H9 (cell line): Measurements from ENCODE around the gene MMP10. TPM values are rescaled to one million over a fixed set of nuclear protein-coding genes. Genes with fewer than 3 reads are reported as not detected.

Experiments used
- DNase-seq: peaks from one replicate; pipeline ENCODE4 v3.0.0-alpha.2; 2017
- H2AFZ ChIP-seq: one replicate; pipeline ENCODE4 v1.6.1; 2013; ENCODE audit warnings: mild to moderate bottlenecking, low read length, control low read depth, moderate library complexity
- H2AK5ac ChIP-seq: 2 replicates; pipeline ENCODE4 v1.6.1; 2013; ENCODE audit warnings: low read length, control low read depth, mixed read lengths; ENCODE audit not compliant: insufficient read length
- H2BK120ac ChIP-seq: one replicate; pipeline ENCODE4 v1.6.1; 2013; ENCODE audit warnings: low read depth, mild to moderate bottlenecking, low read length, control low read depth, inconsistent platforms; ENCODE audit not compliant: poor library complexity, severe bottlenecking
- H2BK12ac ChIP-seq: 2 replicates; pipeline ENCODE4 v1.6.1; 2013; ENCODE audit warnings: low read length, control low read depth, mixed read lengths, low read depth; ENCODE audit not compliant: insufficient read length
- H2BK15ac ChIP-seq: 2 replicates; pipeline ENCODE4 v1.6.1; 2013; ENCODE audit warnings: low read depth, low read length, control low read depth
- H2BK20ac ChIP-seq: one replicate; pipeline ENCODE4 v1.6.1; 2013; ENCODE audit warnings: low read depth, mild to moderate bottlenecking, low read length, control low read depth, inconsistent platforms; ENCODE audit not compliant: poor library complexity, severe bottlenecking
- H2BK5ac ChIP-seq: 2 replicates; pipeline ENCODE4 v1.6.1; 2013; ENCODE audit warnings: low read length, control low read depth, mixed read lengths; ENCODE audit not compliant: insufficient read length
- H3K14ac ChIP-seq: 2 replicates; pipeline ENCODE4 v1.6.1; 2013; ENCODE audit warnings: low read length, control low read depth; ENCODE audit not compliant: insufficient read depth
- H3K18ac ChIP-seq: 2 replicates; pipeline ENCODE4 v1.6.1; 2013; ENCODE audit warnings: low read depth, mild to moderate bottlenecking, mixed read lengths, low read length, control low read depth; ENCODE audit not compliant: insufficient read length
- H3K23ac ChIP-seq: 2 replicates; pipeline ENCODE4 v1.6.1; 2013; ENCODE audit warnings: low read length, control low read depth, mixed read lengths, low read depth; ENCODE audit not compliant: insufficient read length
- H3K23me2 ChIP-seq: 2 replicates; pipeline ENCODE4 v1.6.1; 2013; ENCODE audit warnings: low read depth, mild to moderate bottlenecking, mixed read lengths, low read length, control low read depth; ENCODE audit not compliant: insufficient read length, poor library complexity, severe bottlenecking
- H3K27ac ChIP-seq: 2 replicates; pipeline ENCODE4 v1.5.1; 2013; ENCODE audit warnings: low read length, control low read depth, mixed read lengths, low read depth; ENCODE audit not compliant: insufficient read length
- H3K27me3 ChIP-seq: 2 replicates; pipeline ENCODE4 v1.6.1; 2013; ENCODE audit warnings: low read length, control low read depth, inconsistent platforms; ENCODE audit not compliant: insufficient read depth
- H3K4ac ChIP-seq: 2 replicates; pipeline ENCODE4 v1.6.1; 2013; ENCODE audit warnings: low read depth, mild to moderate bottlenecking, control low read depth, inconsistent platforms, low read length, moderate library complexity
- H3K4me1 ChIP-seq: 2 replicates; pipeline ENCODE4 v1.6.1; 2013; ENCODE audit warnings: low read length, control low read depth, inconsistent platforms; ENCODE audit not compliant: insufficient read depth
- H3K4me2 ChIP-seq: 2 replicates; pipeline ENCODE4 v1.6.1; 2013; ENCODE audit warnings: low read length, control low read depth, mixed read lengths; ENCODE audit not compliant: insufficient read length, insufficient read depth
- H3K56ac ChIP-seq: 2 replicates; pipeline ENCODE4 v1.6.1; 2013; ENCODE audit warnings: low read depth, mild to moderate bottlenecking, mixed read lengths, low read length, control low read depth; ENCODE audit not compliant: insufficient read length
- H3K79me1 ChIP-seq: 2 replicates; pipeline ENCODE4 v1.6.1; 2013; ENCODE audit warnings: low read depth, mild to moderate bottlenecking, moderate library complexity, low read length, control low read depth, inconsistent platforms; ENCODE audit not compliant: insufficient read depth, poor library complexity, severe bottlenecking
- H3K79me2 ChIP-seq: 2 replicates; pipeline ENCODE4 v1.6.1; 2013; ENCODE audit warnings: low read length, control low read depth, inconsistent platforms; ENCODE audit not compliant: insufficient read depth
- H3K9ac ChIP-seq: 2 replicates; pipeline ENCODE4 v1.6.1; 2013; ENCODE audit warnings: low read length, control low read depth, mixed read lengths; ENCODE audit not compliant: insufficient read length; ENCODE audit errors: extremely low read depth
- H3K9me3 ChIP-seq: one replicate; pipeline ENCODE4 v1.6.1; 2013; ENCODE audit warnings: low read depth, low read length, inconsistent platforms; ENCODE audit not compliant: control insufficient read depth
- H3T11ph ChIP-seq: one replicate; pipeline ENCODE4 v1.6.1; 2013; ENCODE audit warnings: mild to moderate bottlenecking, low read length, control low read depth, inconsistent platforms
- H4K20me1 ChIP-seq: one replicate; pipeline ENCODE4 v1.6.1; 2013; ENCODE audit not compliant: control insufficient read depth, insufficient read length, insufficient read depth
- H4K5ac ChIP-seq: 2 replicates; pipeline ENCODE4 v1.6.1; 2013; ENCODE audit warnings: low read depth, mild to moderate bottlenecking, mixed read lengths, low read length, control low read depth; ENCODE audit not compliant: insufficient read length
- H4K8ac ChIP-seq: replicated peaks from 2 replicates; pipeline ENCODE4 v1.6.1; 2013; ENCODE audit warnings: low read length, control low read depth, mixed read lengths, low read depth; ENCODE audit not compliant: insufficient read length
- H4K91ac ChIP-seq: 2 replicates; pipeline ENCODE4 v1.6.1; 2013; ENCODE audit warnings: low read depth, mild to moderate bottlenecking, moderate library complexity, mixed read lengths, low read length, control low read depth; ENCODE audit not compliant: insufficient read length
- H3K27ac Mint-ChIP-seq, 3 experiments: 2 replicates in 2 of 3; 3 replicates in 1 of 3; pipeline ENCODE4 v1.8.0; 2020 to 2021; ENCODE audit warnings: mixed read lengths in 3 of 3, mild to moderate bottlenecking in 1 of 3, moderate library complexity in 1 of 3
- H3K27me3 Mint-ChIP-seq: 2 replicates; pipeline ENCODE4 v1.8.0; 2021; ENCODE audit warnings: low read depth, mild to moderate bottlenecking, moderate library complexity, mixed read lengths
- H3K36me3 Mint-ChIP-seq, 3 experiments: 2 replicates in 2 of 3; 3 replicates in 1 of 3; pipeline ENCODE4 v1.8.0; 2020 to 2021; ENCODE audit warnings: low read depth in 3 of 3, mixed read lengths in 3 of 3; ENCODE audit not compliant: insufficient read depth in 1 of 3
- H3K4me1 Mint-ChIP-seq, 2 experiments: 2 replicates each; pipeline ENCODE4 v1.8.0; 2020; ENCODE audit warnings: mixed read lengths in 2 of 2
- H3K4me3 Mint-ChIP-seq, 2 experiments: 2 replicates in 1 of 2; 3 replicates in 1 of 2; pipeline ENCODE4 v1.8.0; 2020 to 2021; ENCODE audit warnings: mild to moderate bottlenecking in 2 of 2, mixed read lengths in 2 of 2, moderate library complexity in 1 of 2
- H3K9me3 Mint-ChIP-seq, 2 experiments: 2 replicates in 1 of 2; 3 replicates in 1 of 2; pipeline ENCODE4 v1.8.0; 2020; ENCODE audit warnings: mild to moderate bottlenecking in 2 of 2, mixed read lengths in 2 of 2, moderate library complexity in 1 of 2
- WGBS: extraction: QIAGEN DNeasy Blood & Tissue Kit; methylation state at CpG from one replicate; pipeline ENCODE4 v1.1.7; 2013; ENCODE audit warnings: missing lambda C conversion rate, low lambda C conversion rate, mixed read lengths; ENCODE audit not compliant: insufficient read length; ENCODE audit errors: extremely low coverage; 5-methylcytosine and 5-hydroxymethylcytosine counted together
- total RNA-seq: library from RNA; stranded (reverse); gene quantifications from 2 replicates; pipeline ENCODE4 v1.2.1, GENCODE V29; 2021
- TF ChIP-seq, protein P1 (sequence below): fragments of 200-600 bp; sonication (generic); conservative IDR thresholded peaks from 3 replicates; pipeline ENCODE4 v1.8.0; 2021; ENCODE audit warnings: antibody characterized with exemption, mild to moderate bottlenecking

The MMP10 gene
- total RNA-seq, 1 experiment from 2014 or later, result not detected

GRCh38 chr11:102783720-102784119, 3.3 kb upstream of the MMP10 start:
- Mint-ChIP-seq H3K27ac (no peak overlapping the region), H3K9me3 (no peaks in the 10 kb centered on the region), H3K4me1 (peaks cover 14 to 24% of the 10 kb centered on the region in 2 experiments), H3K4me3 (no peak overlapping the region), H3K27me3 (no peaks in the 10 kb centered on the region), H3K36me3 (no peaks in the 10 kb centered on the region; a peak in 1 of 7 replicates)
- Histone ChIP-seq H2BK12ac (no peak overlapping the region), H3K4me1 (peaks cover 2% of the 10 kb centered on the region; the same call in 1 of the 2 replicates), H3T11ph (no peak overlapping the region), H4K91ac (no peak overlapping the region), H2AK5ac (no peak overlapping the region), H3K4me2 (no peak overlapping the region), H3K27ac (no peak overlapping the region), H3K4ac (no peak overlapping the region), H3K23me2 (no peaks in the 10 kb centered on the region), H2BK120ac (no peak overlapping the region), H3K56ac (no peak overlapping the region), H4K5ac (no peak overlapping the region), H4K20me1 (no peaks in the 10 kb centered on the region), H3K14ac (no peak overlapping the region), H3K79me2 (no peaks in the 10 kb centered on the region), H3K9me3 (no peaks in the 10 kb centered on the region), H3K27me3 (no peaks in the 10 kb centered on the region), H3K79me1 (no peaks in the 10 kb centered on the region), H2BK15ac (no peak overlapping the region), H2BK5ac (no peak overlapping the region), H4K8ac (no peak overlapping the region), H3K18ac (no peak overlapping the region), H3K9ac (no peak overlapping the region), H3K23ac (no peak overlapping the region), H2BK20ac (no peak overlapping the region), H2AFZ (no peak overlapping the region)
- DNase-seq, result no peak
- WGBS, result no CpG with 5 or more reads among the region's 2 CpGs
- TF ChIP-seq, protein P1, sequence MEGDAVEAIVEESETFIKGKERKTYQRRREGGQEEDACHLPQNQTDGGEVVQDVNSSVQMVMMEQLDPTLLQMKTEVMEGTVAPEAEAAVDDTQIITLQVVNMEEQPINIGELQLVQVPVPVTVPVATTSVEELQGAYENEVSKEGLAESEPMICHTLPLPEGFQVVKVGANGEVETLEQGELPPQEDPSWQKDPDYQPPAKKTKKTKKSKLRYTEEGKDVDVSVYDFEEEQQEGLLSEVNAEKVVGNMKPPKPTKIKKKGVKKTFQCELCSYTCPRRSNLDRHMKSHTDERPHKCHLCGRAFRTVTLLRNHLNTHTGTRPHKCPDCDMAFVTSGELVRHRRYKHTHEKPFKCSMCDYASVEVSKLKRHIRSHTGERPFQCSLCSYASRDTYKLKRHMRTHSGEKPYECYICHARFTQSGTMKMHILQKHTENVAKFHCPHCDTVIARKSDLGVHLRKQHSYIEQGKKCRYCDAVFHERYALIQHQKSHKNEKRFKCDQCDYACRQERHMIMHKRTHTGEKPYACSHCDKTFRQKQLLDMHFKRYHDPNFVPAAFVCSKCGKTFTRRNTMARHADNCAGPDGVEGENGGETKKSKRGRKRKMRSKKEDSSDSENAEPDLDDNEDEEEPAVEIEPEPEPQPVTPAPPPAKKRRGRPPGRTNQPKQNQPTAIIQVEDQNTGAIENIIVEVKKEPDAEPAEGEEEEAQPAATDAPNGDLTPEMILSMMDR, result no peak
